Astrocyte of the cerebellum (primary cell): Measurements from ENCODE around the gene RNF175.

Experiments used
- DNase-seq: peaks from one replicate; pipeline ENCODE4 v3.0.0-alpha.2; 2011; ENCODE audit warnings: low read depth
- H3K4me3 ChIP-seq: 2 replicates; pipeline ENCODE4 v1.5.1; 2011; ENCODE audit warnings: mild to moderate bottlenecking, low read depth, low read length, moderate library complexity
- CTCF ChIP-seq: IDR thresholded peaks from 2 replicates; pipeline ENCODE4 v1.5.1; 2012; ENCODE audit warnings: low read length, low read depth, moderate library complexity, mild to moderate bottlenecking; ENCODE audit errors: missing control alignments
- in situ Hi-C: cut with HindIII; loops from 2 replicates; pipeline ENCODE4 v1.10.0; 2017; ENCODE audit warnings: low sequenced_read_pairs

Gene RNF175

GRCh38 chr4:153725831-153726154, 34.0 kb downstream of the RNF175 start:
- H3K4me3 ChIP-seq: no peak overlapping the region
- no peak for TF ChIP-seq CTCF
- DNase-seq: no peak
- in situ Hi-C loops: no loop called here

GRCh38 chr4:153725136-153725830, 34.5 kb downstream of the RNF175 start:
- no peak overlapping the region for H3K4me3 ChIP-seq
- in situ Hi-C loops: no loop called here
- DNase-seq: no peak
- no peak for TF ChIP-seq CTCF

- no peak for TF ChIP-seq CTCF
- in situ Hi-C loops: no loop called here
- no peak overlapping the region for H3K4me3 ChIP-seq
- no peak for DNase-seq
These were observed 35.2 kb downstream of the RNF175 start for GRCh38 chr4:153724606-153725005.

- H3K4me3 ChIP-seq: no peak overlapping the region
- TF ChIP-seq CTCF: no peak
- in situ Hi-C loops: no loop called here
- no peak for DNase-seq
These were observed 37.8 kb downstream of the RNF175 start for GRCh38 chr4:153722036-153722435.

- H3K4me3 ChIP-seq: no peak overlapping the region
- no peak for TF ChIP-seq CTCF
- no peak for DNase-seq
- in situ Hi-C loops: no loop called here
These were observed 45.8 kb downstream of the RNF175 start for GRCh38 chr4:153713866-153714646.

- TF ChIP-seq CTCF: no peak
- DNase-seq: no peak
- no peak overlapping the region for H3K4me3 ChIP-seq
- in situ Hi-C loops: no loop called here
These were observed 49.1 kb downstream of the RNF175 start for GRCh38 chr4:153710681-153711080.
